Measurements from ENCODE around the gene DPPA5. TPM values are rescaled to one million over a fixed set of nuclear protein-coding genes. Genes with fewer than 3 reads are reported as not detected.

Gene DPPA5
- polyA plus RNA-seq, 1 donor (not counting 4 experiments of a cell fraction or from before 2014, with no cell fraction given): not detected

- Histone ChIP-seq H3K4me3 (ENCODE audit: control insufficient read depth in 2 of 3, extremely low read depth in 1 of 3, insufficient read depth in 2 of 3, low read depth in 1 of 3, low read length in 3 of 3) (peak overlapping the region; percentile 38 to 66 (median 59)), H3K79me2 (ENCODE audit: control insufficient read depth, insufficient read depth, low read length) (no peaks in the 10 kb centered on the region), H3K9ac (ENCODE audit: control insufficient read depth, extremely low read depth, insufficient read depth, low read length) (peak overlapping the region; percentile 43), H3K9me3 (ENCODE audit: control insufficient read depth, low read depth, low read length) (no peaks in the 10 kb centered on the region), H4K20me1 (ENCODE audit: control insufficient read depth, extremely low read depth, insufficient read depth, low read length) (no peaks in the 10 kb centered on the region), H3K27me3 (ENCODE audit: control insufficient read depth, extremely low read depth, insufficient read depth, low read length) (peaks cover 19% of the 10 kb centered on the region), H2AFZ (ENCODE audit: control insufficient read depth, low read length) (peak overlapping the region; percentile 87), H3K27ac (ENCODE audit: control insufficient read depth, insufficient read depth, low read length) (no peak overlapping the region), H3K9me1 (ENCODE audit: control insufficient read depth, extremely low read depth, insufficient read depth, low read length) (no peaks in the 10 kb centered on the region), H3K4me2 (ENCODE audit: control insufficient read depth, extremely low read depth, insufficient read depth, low read depth, low read length) (peak overlapping the region; percentile 80), H3K4me1 (ENCODE audit: control insufficient read depth, extremely low read depth, insufficient read depth, low read length) (peaks cover 4% of the 10 kb centered on the region), H3K36me3 (ENCODE audit: control insufficient read depth in 2 of 2, extremely low read depth in 1 of 2, insufficient read depth in 2 of 2, low read length in 2 of 2) (no peaks in the 10 kb centered on the region)
- DNase-seq (ENCODE audit: low read depth, low spot score) (no peak), FAIRE-seq (no peak)
- TF ChIP-seq CTCF (optimal IDR thresholded peaks at IDR 0.05 in 1 of 3, IDR thresholded peaks at IDR 0.05 in 1 of 3, conservative IDR thresholded peaks at IDR 0.05 in 1 of 3; ENCODE audit: extremely low read depth in 1 of 3, insufficient read depth in 2 of 3, low read length in 3 of 3) (peak in 2 of 3 experiments; percentile 28 to 30), EZH2 (IDR thresholded peaks at IDR 0.05; ENCODE audit: low read length) (peak; percentile 71)
- dilution Hi-C loops (cut with MboI; ENCODE audit: extremely low pct_ligation_motif_present, low sequenced_read_pairs): no loop called here
These were observed 44.1 kb downstream of the DPPA5 start for GRCh38 chr6:73309785-73310502.

GRCh38 chr6:73309535-73309784 is 44.6 kb downstream of the DPPA5 start:
- Histone ChIP-seq H3K9me1 (ENCODE audit: control insufficient read depth, extremely low read depth, insufficient read depth, low read length) (no peaks in the 10 kb centered on the region), H3K36me3 (ENCODE audit: control insufficient read depth in 2 of 2, extremely low read depth in 1 of 2, insufficient read depth in 2 of 2, low read length in 2 of 2) (no peaks in the 10 kb centered on the region), H3K9ac (ENCODE audit: control insufficient read depth, extremely low read depth, insufficient read depth, low read length) (peak overlapping the region; percentile 43), H2AFZ (ENCODE audit: control insufficient read depth, low read length) (peak overlapping the region; percentile 87), H3K4me3 (ENCODE audit: control insufficient read depth in 2 of 3, extremely low read depth in 1 of 3, insufficient read depth in 2 of 3, low read depth in 1 of 3, low read length in 3 of 3) (peak overlapping the region; percentile 38 to 66 (median 59)), H3K27ac (ENCODE audit: control insufficient read depth, insufficient read depth, low read length) (no peak overlapping the region), H3K4me2 (ENCODE audit: control insufficient read depth, extremely low read depth, insufficient read depth, low read depth, low read length) (peak overlapping the region; percentile 80), H3K4me1 (ENCODE audit: control insufficient read depth, extremely low read depth, insufficient read depth, low read length) (peaks cover 4% of the 10 kb centered on the region), H3K9me3 (ENCODE audit: control insufficient read depth, low read depth, low read length) (no peaks in the 10 kb centered on the region), H3K27me3 (ENCODE audit: control insufficient read depth, extremely low read depth, insufficient read depth, low read length) (peaks cover 14% of the 10 kb centered on the region), H3K79me2 (ENCODE audit: control insufficient read depth, insufficient read depth, low read length) (no peaks in the 10 kb centered on the region), H4K20me1 (ENCODE audit: control insufficient read depth, extremely low read depth, insufficient read depth, low read length) (no peaks in the 10 kb centered on the region)
- TF ChIP-seq EZH2 (IDR thresholded peaks at IDR 0.05; ENCODE audit: low read length): no peak
- no peak for TF ChIP-seq CTCF (optimal IDR thresholded peaks at IDR 0.05 in 1 of 3, IDR thresholded peaks at IDR 0.05 in 1 of 3, conservative IDR thresholded peaks at IDR 0.05 in 1 of 3; ENCODE audit: extremely low read depth in 1 of 3, insufficient read depth in 2 of 3, low read length in 3 of 3)
- FAIRE-seq (no peak), DNase-seq (ENCODE audit: low read depth, low spot score) (no peak)
- dilution Hi-C loops (cut with MboI; ENCODE audit: extremely low pct_ligation_motif_present, low sequenced_read_pairs): no loop called here

Measured in keratinocyte (primary cell).